Measurements from ENCODE around the gene ZC3H4. TPM values are rescaled to one million over a fixed set of nuclear protein-coding genes. Genes with fewer than 3 reads are reported as not detected.
A peak's percentile ranks its signal among the peaks of the same experiment; 100 is the strongest.

The ZC3H4 gene
- total and polyA plus RNA-seq, 12 donors, result 5.7 to 45.0 (median 23.6) TPM

DNA sequence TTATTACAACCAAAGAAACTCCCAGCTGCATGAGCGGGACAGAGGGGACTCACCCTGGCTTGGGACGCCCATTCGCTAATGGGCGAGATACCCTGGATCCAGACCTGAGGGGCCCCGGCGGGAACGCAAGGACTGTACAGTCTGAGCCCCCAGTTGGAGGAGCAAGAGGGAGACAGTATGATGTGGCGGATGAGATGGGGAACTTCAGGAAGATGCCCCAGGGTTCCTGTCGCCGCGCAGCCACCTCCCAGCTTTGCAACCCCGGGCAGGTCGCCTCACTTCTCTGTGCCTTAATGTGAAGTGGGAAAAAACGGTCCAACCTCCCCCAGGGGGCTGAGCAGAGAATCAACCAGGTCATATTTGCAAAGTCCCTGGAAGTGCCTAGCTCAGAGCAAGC, 91.4 kb downstream of the ZC3H4 start:
- peaks cover 0 to 12% of the 10 kb centered on the region in 2 donors for H3K4me1 ChIP-seq (replicated peaks in 1 of 2)
- H3K27ac ChIP-seq, result no peak overlapping the region
- no peak overlapping the region for H3K4me3 ChIP-seq
- H3K9me3 ChIP-seq (replicated peaks in 1 of 3), result no peaks in the 10 kb centered on the region
- no peaks in the 10 kb centered on the region for H3K36me3 ChIP-seq (replicated peaks in 1 of 2)
- DNase-seq, result no peak
- H3K27me3 ChIP-seq, result peaks cover 57% of the 10 kb centered on the region
- 36 to 41% (median 41%) methylated on average over 14 of the region's 14 CpGs for WGBS, 4 donors
- intact Hi-C loops (cut with DNase I), result no loop called here
- TF ChIP-seq, protein P1, sequence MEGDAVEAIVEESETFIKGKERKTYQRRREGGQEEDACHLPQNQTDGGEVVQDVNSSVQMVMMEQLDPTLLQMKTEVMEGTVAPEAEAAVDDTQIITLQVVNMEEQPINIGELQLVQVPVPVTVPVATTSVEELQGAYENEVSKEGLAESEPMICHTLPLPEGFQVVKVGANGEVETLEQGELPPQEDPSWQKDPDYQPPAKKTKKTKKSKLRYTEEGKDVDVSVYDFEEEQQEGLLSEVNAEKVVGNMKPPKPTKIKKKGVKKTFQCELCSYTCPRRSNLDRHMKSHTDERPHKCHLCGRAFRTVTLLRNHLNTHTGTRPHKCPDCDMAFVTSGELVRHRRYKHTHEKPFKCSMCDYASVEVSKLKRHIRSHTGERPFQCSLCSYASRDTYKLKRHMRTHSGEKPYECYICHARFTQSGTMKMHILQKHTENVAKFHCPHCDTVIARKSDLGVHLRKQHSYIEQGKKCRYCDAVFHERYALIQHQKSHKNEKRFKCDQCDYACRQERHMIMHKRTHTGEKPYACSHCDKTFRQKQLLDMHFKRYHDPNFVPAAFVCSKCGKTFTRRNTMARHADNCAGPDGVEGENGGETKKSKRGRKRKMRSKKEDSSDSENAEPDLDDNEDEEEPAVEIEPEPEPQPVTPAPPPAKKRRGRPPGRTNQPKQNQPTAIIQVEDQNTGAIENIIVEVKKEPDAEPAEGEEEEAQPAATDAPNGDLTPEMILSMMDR (IDR thresholded peaks at IDR 0.05), result no peak

DNA sequence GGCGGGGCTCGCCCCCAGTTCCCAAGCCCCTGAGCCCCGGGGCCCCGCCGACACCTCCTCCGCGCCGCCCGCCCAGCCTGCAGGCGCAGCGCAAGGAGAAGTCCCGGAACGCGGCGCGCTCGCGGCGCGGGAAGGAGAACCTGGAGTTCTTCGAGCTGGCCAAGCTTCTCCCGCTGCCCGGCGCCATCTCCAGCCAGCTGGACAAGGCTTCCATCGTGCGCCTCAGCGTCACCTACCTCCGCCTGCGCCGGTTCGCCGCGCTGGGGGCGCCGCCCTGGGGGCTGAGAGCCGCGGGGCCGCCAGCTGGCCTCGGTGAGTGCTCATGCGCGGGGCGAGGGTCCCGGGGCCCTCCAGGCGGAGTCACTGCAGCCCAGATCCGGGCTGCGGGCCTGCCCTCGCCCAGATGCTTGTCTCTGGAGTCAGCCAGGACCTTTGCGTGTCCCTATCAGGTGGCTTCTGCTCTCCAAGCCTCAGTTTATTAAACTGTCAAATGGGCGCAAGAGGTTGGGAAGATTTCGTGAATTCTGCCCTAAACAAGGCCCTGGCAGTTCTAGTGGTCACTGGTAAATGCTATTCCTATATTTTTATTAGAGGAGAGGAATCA, 91.9 kb downstream of the ZC3H4 start:
- no peaks in the 10 kb centered on the region for H3K36me3 ChIP-seq (replicated peaks in 1 of 2)
- H3K9me3 ChIP-seq (replicated peaks in 1 of 3), result no peaks in the 10 kb centered on the region
- no peak for DNase-seq
- TF ChIP-seq POLR2A (IDR thresholded peaks at IDR 0.05), result no peak
- TF ChIP-seq, protein P1 (IDR thresholded peaks at IDR 0.05), result no peak
- H3K27me3 ChIP-seq, result peaks cover 54% of the 10 kb centered on the region
- H3K4me1 ChIP-seq (replicated peaks in 1 of 2), result peaks cover 0 to 12% of the 10 kb centered on the region in 2 donors
- no peak overlapping the region for H3K4me3 ChIP-seq
- intact Hi-C loops (cut with DNase I), result no loop called here
- WGBS, 4 donors, result 5 to 13% (median 8%) methylated on average over 4 to 50 of the region's 50 CpGs
- no peak overlapping the region for H3K27ac ChIP-seq

DNA sequence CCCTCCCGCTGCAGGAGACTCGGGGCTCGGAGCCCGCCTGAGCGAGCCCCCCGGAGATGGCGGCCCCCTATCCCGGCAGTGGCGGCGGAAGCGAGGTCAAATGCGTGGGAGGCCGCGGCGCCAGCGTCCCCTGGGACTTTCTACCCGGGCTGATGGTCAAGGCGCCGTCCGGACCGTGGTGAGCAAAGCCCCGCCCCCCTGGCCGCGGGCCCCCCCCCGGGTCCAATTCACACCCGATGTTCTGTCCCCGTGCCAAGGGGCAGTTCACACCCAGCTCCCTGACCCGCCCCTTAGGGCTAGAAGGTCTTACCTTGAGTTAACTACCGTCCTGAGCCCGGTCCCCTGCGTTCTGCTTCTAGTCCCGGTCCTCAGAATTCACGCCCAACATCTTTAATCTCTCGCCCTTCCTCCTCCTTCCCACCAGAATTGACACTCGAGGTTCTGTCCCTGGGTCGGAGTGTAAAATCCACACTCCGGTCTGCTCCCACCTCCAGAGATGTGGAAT, 92.5 kb downstream of the ZC3H4 start:
- no peak for DNase-seq
- H3K36me3 ChIP-seq (replicated peaks in 1 of 2), result no peaks in the 10 kb centered on the region
- H3K27me3 ChIP-seq, result peaks cover 50% of the 10 kb centered on the region
- TF ChIP-seq, protein P1 (IDR thresholded peaks at IDR 0.05), result no peak
- no peak for TF ChIP-seq POLR2A (IDR thresholded peaks at IDR 0.05)
- no peak overlapping the region for H3K27ac ChIP-seq
- intact Hi-C loops (cut with DNase I), result no loop called here
- peak overlapping the region in 1 of 4 donors; percentile 42 for H3K4me3 ChIP-seq
- WGBS, 4 donors, result 0 to 3% (median 1%) methylated on average over 9 to 37 of the region's 37 CpGs
- H3K9me3 ChIP-seq (replicated peaks in 1 of 3), result no peaks in the 10 kb centered on the region
- peaks cover 0 to 12% of the 10 kb centered on the region in 2 donors for H3K4me1 ChIP-seq (replicated peaks in 1 of 2)

DNA sequence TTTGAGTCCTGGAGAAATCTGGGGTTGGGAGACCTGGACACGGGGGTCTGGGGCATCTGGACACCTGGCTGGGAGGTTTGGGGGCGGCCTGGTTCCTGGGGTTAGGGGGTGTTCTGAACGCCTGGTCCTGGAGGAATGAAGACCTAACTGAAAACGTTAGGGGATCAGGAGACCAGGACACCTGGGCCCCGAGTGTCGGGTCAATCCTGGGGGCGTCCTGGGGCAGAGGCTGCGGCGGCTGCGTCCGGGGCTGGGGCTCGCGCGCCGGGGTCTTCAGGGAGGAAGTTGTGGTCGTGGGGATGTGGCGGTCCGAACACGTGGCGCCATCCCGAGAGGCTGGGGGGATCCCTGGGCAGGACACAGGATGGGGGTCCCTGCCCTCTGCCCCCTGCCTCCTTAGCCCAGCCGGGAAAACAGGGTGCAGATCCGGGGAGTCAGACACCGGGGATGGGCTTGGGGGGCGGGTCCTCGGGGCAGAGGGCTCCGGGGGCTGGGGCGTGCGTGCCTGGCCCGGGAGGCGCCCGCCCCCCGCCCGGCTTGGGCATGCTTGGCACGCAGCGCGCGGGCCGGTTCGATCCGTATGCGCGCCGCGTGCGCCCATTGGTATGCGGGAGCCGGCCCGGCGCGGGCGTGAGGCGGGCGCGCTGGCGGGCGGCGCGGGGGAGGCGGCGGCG, 93.3 kb downstream of the ZC3H4 start:
- intact Hi-C loops (cut with DNase I), result no loop called here
- H3K36me3 ChIP-seq (replicated peaks in 1 of 2), result no peaks in the 10 kb centered on the region
- no peaks in the 10 kb centered on the region for H3K9me3 ChIP-seq (replicated peaks in 1 of 3)
- WGBS, 4 donors, result 1 to 3% (median 2%) methylated on average over 25 to 62 of the region's 62 CpGs
- H3K27me3 ChIP-seq, result peaks cover 48% of the 10 kb centered on the region
- H3K4me3 ChIP-seq, result peak overlapping the region in 1 of 4 donors; percentile 42
- no peak overlapping the region for H3K27ac ChIP-seq
- no peak for TF ChIP-seq POLR2A (IDR thresholded peaks at IDR 0.05)
- TF ChIP-seq, protein P1 (IDR thresholded peaks at IDR 0.05), result no peak
- H3K4me1 ChIP-seq (replicated peaks in 1 of 2), result peaks cover 0 to 12% of the 10 kb centered on the region in 2 donors
- no peak for DNase-seq

Data from adrenal gland (tissue), 12 donors.